ENCODE data around the gene CYP1A1. TPM values are rescaled to one million over a fixed set of nuclear protein-coding genes. Genes with fewer than 3 reads are reported as not detected.
"Not testable (repeated sequence)": the region's sequence is repeated elsewhere in the genome, so short reads cannot be mapped to it uniquely, and the experiment has no call there.

CYP1A1 gene
- total RNA-seq, 1 experiment from 2014 or later = 0.18 TPM

DNA sequence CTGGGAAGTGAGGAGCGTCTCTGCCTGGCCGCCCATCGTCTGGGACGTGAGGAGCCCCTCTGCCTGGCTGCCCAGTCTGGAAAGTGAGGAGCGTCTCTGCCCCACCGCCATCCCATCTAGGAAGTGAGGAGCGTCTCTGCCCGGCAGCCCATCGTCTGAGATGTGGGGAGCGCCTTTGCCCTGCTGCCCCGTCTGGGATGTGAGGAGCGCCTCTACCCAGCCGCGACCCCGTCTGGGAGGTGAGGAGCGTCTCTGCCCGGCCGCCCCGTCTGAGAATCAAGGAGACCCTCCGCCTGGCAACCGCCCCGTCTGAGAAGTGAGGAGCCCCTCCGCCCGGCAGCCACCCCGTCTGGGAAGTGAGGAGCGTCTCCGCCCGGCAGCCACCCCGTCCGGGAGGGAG is 3.4 kb upstream of the CYP1A1 start:
- H3K9me3 ChIP-seq (replicated peaks); H3K27me3 ChIP-seq (replicated peaks); H3K36me3 ChIP-seq; H3K4me3 ChIP-seq; DNase-seq (ENCODE audit: low read depth in 1 of 2, low spot score in 2 of 2); H3K27ac ChIP-seq: not testable (repeated sequence)
- peaks cover 13% of the 10 kb centered on the region for H3K4me1 ChIP-seq (replicated peaks)

DNA sequence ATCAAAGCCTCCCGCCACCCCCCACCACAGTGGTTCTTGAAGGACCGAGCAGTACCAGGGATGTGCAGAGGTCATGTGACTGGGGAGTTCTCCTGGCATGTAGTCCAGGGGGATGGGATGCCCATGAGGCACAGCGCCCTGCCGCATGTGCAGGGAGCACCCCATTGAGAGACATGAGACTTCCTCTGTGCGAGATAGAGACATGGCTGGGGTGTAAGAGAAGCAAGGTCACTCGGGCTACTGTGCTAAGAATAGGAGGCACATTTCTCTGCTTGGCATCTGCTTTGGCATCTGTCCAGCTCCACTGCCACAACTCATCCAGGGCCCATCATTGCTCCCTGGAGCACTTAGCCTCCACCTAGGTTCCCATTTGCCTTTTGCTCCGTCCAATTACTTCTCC is 2.4 kb upstream of the CYP1A1 start:
- Histone ChIP-seq H3K27ac (no peak overlapping the region), H3K27me3 (replicated peaks) (no peaks in the 10 kb centered on the region), H3K4me3 (no peak overlapping the region), H3K9me3 (replicated peaks) (peaks cover 4% of the 10 kb centered on the region; the same call in 1 of the 2 replicates), H3K4me1 (replicated peaks) (peaks cover 13% of the 10 kb centered on the region), H3K36me3 (no peaks in the 10 kb centered on the region)
- DNase-seq (ENCODE audit: low read depth in 1 of 2, low spot score in 2 of 2) = no peak

DNA sequence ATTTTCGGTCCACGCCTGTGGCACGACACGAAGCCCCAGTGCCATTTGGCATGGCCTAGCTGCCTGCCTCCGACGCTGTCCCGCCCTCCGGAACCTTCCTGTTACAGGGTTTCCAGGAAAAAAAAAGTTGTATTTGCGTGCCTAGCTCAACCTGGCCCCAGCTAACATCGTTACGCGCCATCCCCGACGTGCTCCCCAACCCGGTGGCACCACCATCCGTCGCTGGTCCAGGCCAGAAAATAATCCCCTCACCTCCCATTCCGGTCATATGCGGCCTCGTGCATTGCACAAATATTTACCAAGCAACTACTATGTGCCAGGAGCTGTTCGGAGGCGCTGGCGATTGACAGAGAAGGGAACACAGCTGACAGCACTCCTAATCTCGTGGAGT is 1.4 kb upstream of the CYP1A1 start:
- Histone ChIP-seq H3K27me3 (replicated peaks) (no peaks in the 10 kb centered on the region), H3K4me3 (peak overlapping the region; percentile 46)

DNA sequence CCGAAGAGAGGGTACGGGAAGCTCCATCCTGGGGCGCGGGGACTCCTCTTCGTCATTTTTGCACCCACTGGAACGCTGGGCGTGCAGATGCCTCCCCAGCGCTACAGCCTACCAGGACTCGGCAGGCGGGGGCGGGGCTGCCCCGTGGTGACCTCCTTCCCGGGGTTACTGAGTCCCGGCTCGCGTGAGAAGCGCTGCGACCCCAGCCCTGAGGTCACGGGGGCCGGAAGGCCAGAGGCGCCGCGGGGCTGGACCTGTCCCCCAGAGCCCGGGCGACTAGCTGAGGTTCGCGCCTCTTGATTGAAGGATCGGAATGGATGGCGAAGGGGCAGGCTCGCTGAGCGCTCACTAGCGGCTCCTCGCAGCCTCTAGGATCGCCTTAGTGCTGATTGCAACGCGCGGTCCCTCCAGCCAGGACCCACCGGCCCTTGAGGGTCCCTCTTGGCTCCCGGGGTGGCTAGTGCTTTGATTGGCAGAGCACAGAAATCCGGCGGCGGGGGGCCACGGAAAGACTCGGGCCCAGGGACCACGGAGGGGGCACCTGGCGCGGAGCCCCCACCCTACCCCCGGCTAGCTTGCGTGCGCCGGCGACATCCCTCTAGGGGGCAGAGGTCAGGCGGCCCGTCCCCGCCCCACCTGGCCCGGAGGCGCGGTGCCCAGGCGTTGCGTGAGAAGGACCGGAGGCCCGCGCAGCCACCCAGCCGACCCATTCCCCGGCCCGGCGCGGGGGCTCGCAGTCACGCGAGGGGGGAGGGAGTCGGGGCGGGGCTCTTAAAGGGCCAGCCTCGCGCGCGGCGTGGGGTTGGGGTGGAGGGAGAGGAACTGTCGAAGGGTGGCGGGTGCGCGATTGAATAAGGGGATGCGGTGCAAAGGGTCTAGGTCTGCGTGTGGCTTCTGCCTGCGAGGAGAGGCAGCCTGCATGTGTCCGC is 781 bp upstream of the CYP1A1 start:
- Histone ChIP-seq H3K4me1 (replicated peaks) (peaks cover 13% of the 10 kb centered on the region), H3K4me3 (peak overlapping the region; percentile 46), H3K27me3 (replicated peaks) (no peaks in the 10 kb centered on the region), H3K27ac (peak overlapping the region; percentile 39), H3K9me3 (replicated peaks) (peaks cover 4% of the 10 kb centered on the region; the same call in 1 of the 2 replicates), H3K36me3 (no peaks in the 10 kb centered on the region)
- DNase-seq (ENCODE audit: low read depth in 1 of 2, low spot score in 2 of 2) = peak; percentile 50 to 59

More for the DNA sequence above, 1.4 kb upstream of the CYP1A1 start:
- Histone ChIP-seq H3K36me3 (no peaks in the 10 kb centered on the region), H3K4me1 (replicated peaks) (peaks cover 13% of the 10 kb centered on the region), H3K27ac (no peak overlapping the region), H3K9me3 (replicated peaks) (peaks cover 4% of the 10 kb centered on the region; the same call in 1 of the 2 replicates)
- no peak for DNase-seq (ENCODE audit: low read depth in 1 of 2, low spot score in 2 of 2)

DNA sequence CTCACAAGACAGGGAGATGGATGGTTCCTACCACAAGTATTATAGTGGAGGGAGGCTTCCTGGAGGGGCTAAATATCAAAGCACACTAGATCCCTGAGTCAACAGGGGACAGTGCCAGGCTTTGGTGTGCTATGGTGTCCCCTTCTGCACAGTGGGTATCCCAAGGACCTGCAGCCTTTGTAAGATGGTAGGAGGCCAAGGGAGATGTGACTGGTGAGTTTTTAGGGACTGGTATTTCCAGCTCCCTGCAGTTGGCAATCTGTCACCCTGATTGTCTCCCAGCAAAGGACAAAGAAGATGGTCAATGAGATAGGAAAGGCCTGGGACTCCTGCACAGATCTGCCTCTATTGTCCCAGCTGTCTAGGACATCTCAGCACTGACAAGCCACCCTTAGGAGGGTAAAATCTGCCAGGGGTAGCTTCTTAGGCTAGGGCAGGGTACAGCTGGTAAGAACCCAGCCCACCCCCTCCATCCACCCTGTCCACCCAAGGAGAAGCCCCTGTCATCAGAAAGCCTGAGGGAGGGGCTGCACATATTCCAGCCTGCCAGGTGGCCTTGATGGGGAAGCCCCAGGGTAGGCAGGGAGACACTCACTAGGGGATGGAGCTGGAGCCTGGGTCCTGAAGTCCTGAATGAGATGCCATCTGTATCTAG is 631 bp downstream of the CYP1A1 start:
- DNase-seq (ENCODE audit: low read depth in 1 of 2, low spot score in 2 of 2) = no peak
- Histone ChIP-seq H3K4me3 (no peak overlapping the region), H3K36me3 (no peaks in the 10 kb centered on the region), H3K4me1 (replicated peaks) (peaks cover 13% of the 10 kb centered on the region), H3K27ac (no peak overlapping the region), H3K27me3 (replicated peaks) (no peaks in the 10 kb centered on the region), H3K9me3 (replicated peaks) (peaks cover 4% of the 10 kb centered on the region; the same call in 1 of the 2 replicates)

DNA sequence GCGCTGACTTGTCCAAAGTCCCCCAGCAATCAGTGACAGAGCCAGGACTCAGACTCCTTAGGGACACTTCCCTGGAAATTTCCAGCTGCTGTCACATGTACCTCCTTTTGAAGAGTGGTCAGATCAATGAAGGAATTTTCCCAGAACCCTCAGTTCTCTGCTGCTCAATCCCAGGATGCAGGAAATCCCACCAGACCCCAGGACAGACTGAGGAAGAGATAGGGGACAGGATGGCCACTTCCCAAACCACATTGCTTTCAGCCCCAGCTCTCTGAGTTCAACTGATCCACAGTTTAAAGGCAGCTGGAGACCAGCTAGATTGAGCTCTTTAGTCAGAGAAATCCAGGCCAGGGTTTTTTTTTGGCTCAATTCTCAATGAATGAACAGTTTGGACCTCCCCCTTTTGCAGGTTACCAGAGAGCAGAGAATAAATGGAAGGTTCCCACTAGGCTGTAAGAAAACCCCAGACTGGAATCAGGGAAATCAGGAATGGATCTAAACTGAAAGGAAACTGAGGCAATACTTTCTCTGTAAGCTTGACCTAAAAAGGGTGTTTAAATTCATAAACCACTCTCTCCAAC is 1.5 kb downstream of the CYP1A1 start:
- DNase-seq (ENCODE audit: low read depth in 1 of 2, low spot score in 2 of 2) = peak in 1 of 2 experiments; percentile 36
- Histone ChIP-seq H3K36me3 (no peaks in the 10 kb centered on the region), H3K27ac (no peak overlapping the region), H3K27me3 (replicated peaks) (no peaks in the 10 kb centered on the region), H3K4me1 (replicated peaks) (peaks cover 13% of the 10 kb centered on the region), H3K9me3 (replicated peaks) (peaks cover 4% of the 10 kb centered on the region; the same call in 1 of the 2 replicates), H3K4me3 (no peak overlapping the region)

DNA sequence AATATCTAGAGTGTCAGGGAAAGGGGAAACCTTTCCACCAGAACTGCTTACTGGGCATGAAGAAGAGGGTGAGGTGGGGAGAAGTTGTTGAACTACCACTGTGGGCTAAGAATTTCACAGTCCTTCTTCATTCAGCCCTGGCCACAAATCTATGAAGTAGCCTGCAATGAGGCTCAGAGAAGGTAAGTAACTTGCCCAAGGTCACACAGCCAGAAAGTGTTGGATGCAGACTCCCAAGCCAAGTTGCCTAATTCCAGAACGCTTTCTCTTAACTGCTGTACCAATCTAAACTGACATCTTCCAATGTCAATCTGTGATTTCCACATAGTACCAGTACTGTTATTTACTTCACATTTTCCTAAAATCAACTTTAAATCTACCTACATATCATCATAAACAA is 2.1 kb downstream of the CYP1A1 start:
- DNase-seq (ENCODE audit: low read depth in 1 of 2, low spot score in 2 of 2) = no peak
- no peak overlapping the region for H3K4me3 ChIP-seq
- H3K36me3 ChIP-seq = no peaks in the 10 kb centered on the region
- H3K27me3 ChIP-seq (replicated peaks) = no peaks in the 10 kb centered on the region
- H3K27ac ChIP-seq = no peak overlapping the region
- H3K9me3 ChIP-seq (replicated peaks) = peaks cover 4% of the 10 kb centered on the region; the same call in 1 of the 2 replicates
- H3K4me1 ChIP-seq (replicated peaks) = peaks cover 13% of the 10 kb centered on the region

DNA sequence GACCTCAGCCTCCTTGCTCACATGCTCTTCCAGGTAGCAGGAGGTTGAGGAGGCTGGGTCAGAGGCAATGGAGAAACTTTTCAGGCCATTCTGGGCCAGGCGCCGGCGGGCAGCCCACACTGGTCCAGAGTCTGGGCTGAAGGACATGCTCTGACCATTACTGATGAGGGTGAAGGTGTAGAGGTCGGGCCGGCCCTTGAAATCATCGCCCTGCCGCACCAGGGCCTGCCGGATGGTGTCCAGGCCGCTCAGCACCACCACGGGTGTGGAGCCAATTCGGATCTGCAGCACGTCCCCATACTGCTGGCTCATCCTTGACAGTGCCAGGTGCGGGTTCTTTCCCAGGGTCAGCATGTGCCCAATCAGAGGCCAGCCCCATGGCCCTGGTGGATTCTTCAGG is 2.7 kb downstream of the CYP1A1 start:
- Histone ChIP-seq H3K4me3 (no peak overlapping the region), H3K9me3 (replicated peaks) (peaks cover 4% of the 10 kb centered on the region; the same call in 1 of the 2 replicates), H3K4me1 (replicated peaks) (peaks cover 13% of the 10 kb centered on the region), H3K27ac (no peak overlapping the region), H3K27me3 (replicated peaks) (no peaks in the 10 kb centered on the region), H3K36me3 (no peaks in the 10 kb centered on the region)
- DNase-seq (ENCODE audit: low read depth in 1 of 2, low spot score in 2 of 2) = no peak

DNA sequence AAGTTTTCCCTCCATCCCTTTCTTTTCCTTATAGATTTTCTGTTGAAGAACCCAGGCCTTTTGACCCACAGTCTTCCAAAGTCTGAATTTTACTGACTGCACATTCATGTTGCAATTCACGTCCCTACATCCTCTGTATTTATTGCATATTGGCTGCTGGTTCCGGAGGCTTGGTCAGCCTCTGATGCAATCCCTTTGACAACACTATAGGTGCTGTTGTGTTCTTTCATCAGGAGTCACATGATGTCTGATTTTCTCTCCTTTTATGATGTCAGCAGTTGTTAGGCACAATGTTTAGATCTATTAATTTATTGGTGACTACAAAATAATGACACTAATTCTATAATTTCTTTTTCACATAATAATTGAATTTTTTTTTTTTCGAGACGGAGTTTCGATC is 8.7 kb downstream of the CYP1A1 start:
- no peaks in the 10 kb centered on the region for H3K4me1 ChIP-seq (replicated peaks)
- no peak overlapping the region for H3K4me3 ChIP-seq
- H3K36me3 ChIP-seq = no peaks in the 10 kb centered on the region
- H3K27ac ChIP-seq = no peak overlapping the region
- no peak for DNase-seq (ENCODE audit: low read depth in 1 of 2, low spot score in 2 of 2)
- H3K9me3 ChIP-seq (replicated peaks) = no peaks in the 10 kb centered on the region
- H3K27me3 ChIP-seq (replicated peaks) = no peaks in the 10 kb centered on the region

DNA sequence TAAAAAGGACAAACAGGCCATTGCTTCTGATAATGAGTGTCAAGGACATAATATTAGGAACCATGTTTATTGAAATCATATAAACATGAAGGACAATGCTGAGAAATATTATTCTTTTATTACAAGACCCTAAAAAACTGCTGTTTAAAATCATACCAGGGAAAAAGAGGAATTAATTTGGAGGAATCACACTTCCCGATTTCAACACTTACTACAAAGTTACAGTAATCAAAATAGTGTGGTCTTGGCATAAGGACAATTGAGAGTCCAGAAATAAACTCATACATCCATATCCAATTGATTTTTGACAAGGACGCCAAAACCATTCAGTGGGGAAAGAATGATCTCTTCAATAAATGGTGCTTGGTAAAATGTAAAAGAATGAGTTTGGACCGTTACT is 13.0 kb downstream of the CYP1A1 start:
- DNase-seq (ENCODE audit: low read depth in 1 of 2, low spot score in 2 of 2) = no peak
- H3K36me3 ChIP-seq = no peaks in the 10 kb centered on the region
- no peaks in the 10 kb centered on the region for H3K4me1 ChIP-seq (replicated peaks)
- H3K27me3 ChIP-seq (replicated peaks) = peaks cover 3% of the 10 kb centered on the region
- H3K27ac ChIP-seq = no peak overlapping the region
- no peak overlapping the region for H3K4me3 ChIP-seq
- H3K9me3 ChIP-seq (replicated peaks) = no peaks in the 10 kb centered on the region

DNA sequence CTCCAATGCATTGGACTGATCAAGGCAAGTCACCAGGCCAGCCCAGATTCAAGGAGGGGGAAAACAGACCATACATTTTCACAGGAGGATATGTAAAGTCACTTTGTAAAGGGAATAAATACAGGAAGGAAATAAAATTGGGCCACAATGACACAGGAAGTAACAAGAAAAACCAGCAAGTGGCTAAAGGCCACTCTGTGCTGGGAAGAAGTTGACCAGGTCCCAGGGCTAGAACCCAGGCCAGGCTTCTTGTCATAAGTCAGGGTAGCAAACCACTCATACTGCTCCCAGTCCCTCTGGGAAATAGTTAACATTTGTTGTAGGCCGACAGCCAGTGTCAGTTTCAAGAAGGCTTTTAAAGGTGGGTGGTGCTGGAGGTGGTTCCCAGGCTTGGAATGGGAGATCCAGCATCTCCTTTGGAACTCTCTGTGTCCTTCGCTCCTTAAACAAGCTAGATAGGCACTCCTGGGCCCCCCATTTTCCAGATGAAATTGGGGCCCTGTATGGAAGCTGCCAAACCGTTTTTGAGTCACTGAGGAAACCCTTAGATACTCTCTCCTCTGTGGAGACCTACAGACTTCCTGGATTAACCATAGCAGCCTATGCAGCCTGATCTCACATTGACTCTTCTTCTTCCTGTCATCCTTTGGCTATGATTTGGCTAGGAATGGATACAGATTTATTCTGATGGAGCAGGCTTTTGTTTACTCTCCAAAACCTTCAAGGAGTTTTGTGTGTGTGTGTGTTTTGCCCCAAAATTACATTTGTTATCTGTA is 14.8 kb downstream of the CYP1A1 start:
- no peaks in the 10 kb centered on the region for H3K4me1 ChIP-seq (replicated peaks)
- H3K27ac ChIP-seq = no peak overlapping the region
- H3K27me3 ChIP-seq (replicated peaks) = peaks cover 13% of the 10 kb centered on the region
- H3K9me3 ChIP-seq (replicated peaks) = no peaks in the 10 kb centered on the region
- no peaks in the 10 kb centered on the region for H3K36me3 ChIP-seq
- H3K4me3 ChIP-seq = no peak overlapping the region
- no peak for DNase-seq (ENCODE audit: low read depth in 1 of 2, low spot score in 2 of 2)

DNA sequence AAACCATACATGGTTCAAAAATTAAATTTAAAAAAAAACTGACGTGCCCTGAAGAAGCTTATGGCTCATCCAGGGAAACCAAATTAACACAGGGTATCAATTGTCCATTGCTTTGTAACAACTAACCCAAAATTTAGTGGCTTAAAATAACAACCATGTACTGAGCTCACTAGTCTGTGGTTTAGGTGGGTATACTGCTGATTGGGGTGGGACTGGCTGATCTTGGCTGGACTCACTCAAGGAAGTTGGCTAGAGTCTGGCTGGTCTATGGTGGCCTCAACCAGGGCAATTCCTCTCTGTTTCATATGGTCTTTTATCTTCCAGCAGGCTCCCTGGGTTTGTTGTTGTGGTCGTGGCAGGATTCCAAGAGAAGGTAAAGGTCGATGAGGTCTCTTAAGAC is 15.4 kb downstream of the CYP1A1 start:
- no peak for DNase-seq (ENCODE audit: low read depth in 1 of 2, low spot score in 2 of 2)
- H3K27ac ChIP-seq = no peak overlapping the region
- no peaks in the 10 kb centered on the region for H3K36me3 ChIP-seq
- no peak overlapping the region for H3K4me3 ChIP-seq
- no peaks in the 10 kb centered on the region for H3K4me1 ChIP-seq (replicated peaks)
- peaks cover 18% of the 10 kb centered on the region for H3K27me3 ChIP-seq (replicated peaks)
- H3K9me3 ChIP-seq (replicated peaks) = no peaks in the 10 kb centered on the region

DNA sequence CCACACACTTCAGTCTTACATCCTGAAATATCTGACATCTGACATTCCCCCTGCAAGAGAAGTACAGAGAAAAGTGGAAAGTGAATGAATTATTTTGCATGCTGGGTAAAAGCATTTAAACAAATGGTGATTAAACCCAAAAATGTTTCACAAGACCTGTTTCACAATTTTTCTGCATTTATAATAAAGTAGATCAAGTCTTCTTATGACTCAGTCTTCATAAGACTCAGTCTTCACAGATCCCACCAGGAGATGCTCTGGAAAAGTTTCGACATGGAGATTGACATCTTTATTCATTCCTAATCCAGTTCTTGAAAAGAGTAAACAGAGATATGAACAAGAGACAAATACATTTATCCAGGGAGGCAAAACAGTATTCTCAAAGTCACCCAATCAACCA is 16.3 kb downstream of the CYP1A1 start:
- Histone ChIP-seq H3K27ac (no peak overlapping the region), H3K36me3 (no peaks in the 10 kb centered on the region), H3K27me3 (replicated peaks) (peaks cover 21% of the 10 kb centered on the region), H3K9me3 (replicated peaks) (no peaks in the 10 kb centered on the region), H3K4me3 (no peak overlapping the region), H3K4me1 (replicated peaks) (no peaks in the 10 kb centered on the region)
- DNase-seq (ENCODE audit: low read depth in 1 of 2, low spot score in 2 of 2) = no peak

Data from SJSA1 (cell line).